GM18951 (cell line): ENCODE results near the gene RTEL1.

ENCODE experiments used
- POLR2A ChIP-seq: IDR thresholded peaks from 4 replicates; pipeline ENCODE4 v1.6.1; 2011; ENCODE audit warnings: mild to moderate bottlenecking; ENCODE audit not compliant: insufficient read length, insufficient read depth; ENCODE audit errors: extremely low read depth
- in situ Hi-C: fragments of 300-500 bp; cut with MboI; formaldehyde crosslinking; loops from one replicate; pipeline ENCODE4 v1.12.0; 2022; ENCODE audit warnings: low sequenced_read_pairs, mixed read lengths, inconsistent platforms; ENCODE audit not compliant: unreplicated experiment

The RTEL1 gene

GRCh38 chr20:63679799-63680305 lies 21.7 kb downstream of the RTEL1 start:
- no peak for TF ChIP-seq POLR2A
- in situ Hi-C loops, result no loop called here

- in situ Hi-C loops, result no loop called here
- TF ChIP-seq POLR2A, result no peak
These were observed 22.3 kb downstream of the RTEL1 start for GRCh38 chr20:63680427-63680826.

- no peak for TF ChIP-seq POLR2A
- in situ Hi-C loops, result no loop called here
These were observed 22.9 kb downstream of the RTEL1 start for GRCh38 chr20:63680857-63681608.

GRCh38 chr20:63681609-63682142 lies 23.6 kb downstream of the RTEL1 start:
- TF ChIP-seq POLR2A, result no peak
- in situ Hi-C loops, result no loop called here

- TF ChIP-seq POLR2A, result no peak
- in situ Hi-C loops, result no loop called here
These were observed 24.4 kb downstream of the RTEL1 start for GRCh38 chr20:63682384-63683139.

GRCh38 chr20:63685269-63686026 lies 27.3 kb downstream of the RTEL1 start:
- in situ Hi-C loops, result no loop called here
- no peak for TF ChIP-seq POLR2A

GRCh38 chr20:63686094-63686491 lies 28.0 kb downstream of the RTEL1 start:
- in situ Hi-C loops, result no loop called here
- no peak for TF ChIP-seq POLR2A

- in situ Hi-C loops, result no loop called here
- TF ChIP-seq POLR2A, result no peak
These were observed 28.6 kb downstream of the RTEL1 start for GRCh38 chr20:63686492-63687321.

- in situ Hi-C loops, result no loop called here
- no peak for TF ChIP-seq POLR2A
These were observed 29.5 kb downstream of the RTEL1 start for GRCh38 chr20:63687419-63688178.

GRCh38 chr20:63688228-63689045 lies 30.3 kb downstream of the RTEL1 start:
- in situ Hi-C loops, result no loop called here
- TF ChIP-seq POLR2A, result no peak
